Nephron progenitor cell (in vitro differentiated cells): Measurements from ENCODE around the gene SYT12.

Experiments
- DNase-seq: peaks from one replicate; pipeline ENCODE4 v3.0.0; 2021
- H3K27ac Mint-ChIP-seq: 2 replicates; pipeline ENCODE4 v1.8.0; 2021; ENCODE audit warnings: mild to moderate bottlenecking, moderate library complexity, mixed read lengths
- H3K27me3 Mint-ChIP-seq: 2 replicates; pipeline ENCODE4 v1.8.0; 2021; ENCODE audit warnings: mild to moderate bottlenecking, low read depth, mixed read lengths; ENCODE audit not compliant: poor library complexity
- H3K36me3 Mint-ChIP-seq: 2 replicates; pipeline ENCODE4 v1.8.0; 2021; ENCODE audit warnings: low read depth, mixed read lengths
- H3K4me1 Mint-ChIP-seq: 2 replicates; pipeline ENCODE4 v1.8.0; 2021; ENCODE audit warnings: mixed read lengths
- H3K4me3 Mint-ChIP-seq: 2 replicates; pipeline ENCODE4 v1.8.0; 2021; ENCODE audit warnings: mild to moderate bottlenecking, moderate library complexity, mixed read lengths
- H3K9me3 Mint-ChIP-seq: 2 replicates; pipeline ENCODE4 v1.8.0; 2021; ENCODE audit warnings: mild to moderate bottlenecking, moderate library complexity, mixed read lengths
- CTCF ChIP-seq: fragments of 200-600 bp; sonication (generic); IDR thresholded peaks from 2 replicates; pipeline ENCODE4 v1.5.0; 2021; ENCODE audit warnings: antibody characterized with exemption

SYT12 gene

GRCh38 chr11:67030976-67031375 lies 8.0 kb downstream of the SYT12 start:
- no peak overlapping the region for H3K4me3 Mint-ChIP-seq
- no peak for TF ChIP-seq CTCF
- no peaks in the 10 kb centered on the region for H3K9me3 Mint-ChIP-seq
- DNase-seq = no peak
- H3K36me3 Mint-ChIP-seq = no peaks in the 10 kb centered on the region
- H3K27me3 Mint-ChIP-seq = peaks cover 55% of the 10 kb centered on the region
- H3K4me1 Mint-ChIP-seq = peaks cover 19% of the 10 kb centered on the region
- H3K27ac Mint-ChIP-seq = no peak overlapping the region

GRCh38 chr11:67031791-67032561 lies 9.0 kb downstream of the SYT12 start:
- DNase-seq = no peak
- H3K27ac Mint-ChIP-seq = no peak overlapping the region
- TF ChIP-seq CTCF = no peak

GRCh38 chr11:67032830-67033551 lies 10.1 kb downstream of the SYT12 start:
- Mint-ChIP-seq H3K9me3 (no peaks in the 10 kb centered on the region), H3K27ac (no peak overlapping the region), H3K4me1 (peaks cover 19% of the 10 kb centered on the region), H3K4me3 (no peak overlapping the region), H3K27me3 (peaks cover 39% of the 10 kb centered on the region), H3K36me3 (no peaks in the 10 kb centered on the region)
- TF ChIP-seq CTCF = no peak
- no peak for DNase-seq

More at GRCh38 chr11:67031791-67032561, 9.0 kb downstream of the SYT12 start:
- peaks cover 45% of the 10 kb centered on the region for H3K27me3 Mint-ChIP-seq
- no peak overlapping the region for H3K4me3 Mint-ChIP-seq
- peaks cover 19% of the 10 kb centered on the region for H3K4me1 Mint-ChIP-seq
- H3K36me3 Mint-ChIP-seq = no peaks in the 10 kb centered on the region
- H3K9me3 Mint-ChIP-seq = no peaks in the 10 kb centered on the region

GRCh38 chr11:67033661-67034166 lies 10.8 kb downstream of the SYT12 start:
- no peak overlapping the region for H3K27ac Mint-ChIP-seq
- no peaks in the 10 kb centered on the region for H3K36me3 Mint-ChIP-seq
- no peak overlapping the region for H3K4me3 Mint-ChIP-seq
- no peak for DNase-seq
- no peaks in the 10 kb centered on the region for H3K9me3 Mint-ChIP-seq
- H3K27me3 Mint-ChIP-seq = peaks cover 37% of the 10 kb centered on the region
- no peak for TF ChIP-seq CTCF
- peaks cover 19% of the 10 kb centered on the region for H3K4me1 Mint-ChIP-seq

- DNase-seq = no peak
- Mint-ChIP-seq H3K27ac (no peak overlapping the region), H3K4me1 (peaks cover 19% of the 10 kb centered on the region), H3K36me3 (no peaks in the 10 kb centered on the region), H3K9me3 (no peaks in the 10 kb centered on the region), H3K27me3 (peaks cover 35% of the 10 kb centered on the region), H3K4me3 (no peak overlapping the region)
- no peak for TF ChIP-seq CTCF
Observed at GRCh38 chr11:67034350-67034749, 11.4 kb downstream of the SYT12 start.
